ENCODE data around the gene PLCH2. TPM values are rescaled to one million over a fixed set of nuclear protein-coding genes. Genes with fewer than 3 reads are reported as not detected.

Gene PLCH2
- total and polyA plus RNA-seq, 4 donors, result 0.33 to 1.3 (median 1.0) TPM; not detected in 1

DNA sequence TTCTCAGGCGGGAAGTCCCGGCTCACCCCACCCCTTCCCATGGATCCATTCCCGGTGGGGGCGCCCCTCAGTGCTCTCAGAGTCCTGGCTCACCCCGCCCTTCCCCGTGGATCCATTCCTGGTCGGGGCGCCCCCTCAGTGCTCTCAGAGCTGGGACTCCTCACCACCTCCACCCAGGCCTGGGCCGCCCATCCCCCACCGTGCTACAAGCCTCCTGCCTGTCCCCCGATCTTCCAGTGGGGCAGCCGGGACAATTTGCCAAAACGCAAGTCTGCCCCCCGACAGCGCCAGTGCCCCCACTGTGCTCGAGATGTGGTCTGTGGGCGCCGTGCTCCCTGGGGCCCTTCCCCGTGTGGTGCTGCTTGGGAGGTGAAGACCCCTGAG is 23.2 kb upstream of the PLCH2 start:
- Histone ChIP-seq H3K4me3 (ENCODE audit: low read depth in 1 of 3, low read length in 3 of 3) (no peak overlapping the region), H3K36me3 (ENCODE audit: control insufficient read depth in 4 of 4, insufficient read depth in 3 of 4, low read depth in 1 of 4, low read length in 3 of 4) (no peaks in the 10 kb centered on the region), H3K9me3 (ENCODE audit: control insufficient read depth in 4 of 4, low read length in 3 of 4) (no peaks in the 10 kb centered on the region), H3K27me3 (ENCODE audit: control insufficient read depth in 4 of 4, insufficient read depth in 4 of 4, low read length in 3 of 4) (peaks cover 0 to 3% (median 0%) of the 10 kb centered on the region in 4 donors), H3K27ac (ENCODE audit: low read depth in 1 of 2, low read length in 2 of 2) (no peak overlapping the region), H3K9ac (ENCODE audit: low read depth in 1 of 2, low read length in 2 of 2) (no peak overlapping the region), H3K4me1 (ENCODE audit: control insufficient read depth in 4 of 4, insufficient read depth in 4 of 4, low read length in 3 of 4) (no peaks in the 10 kb centered on the region)
- no peak for TF ChIP-seq JUND (IDR thresholded peaks at IDR 0.05)
- TF ChIP-seq, protein P1, sequence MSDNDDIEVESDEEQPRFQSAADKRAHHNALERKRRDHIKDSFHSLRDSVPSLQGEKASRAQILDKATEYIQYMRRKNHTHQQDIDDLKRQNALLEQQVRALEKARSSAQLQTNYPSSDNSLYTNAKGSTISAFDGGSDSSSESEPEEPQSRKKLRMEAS (IDR thresholded peaks at IDR 0.05), result no peak
- TF ChIP-seq GABPA (IDR thresholded peaks at IDR 0.05 in 1 of 2, conservative IDR thresholded peaks at IDR 0.05 in 1 of 2), result no peak
- TF ChIP-seq RAD21 (IDR thresholded peaks at IDR 0.05), result no peak
- no peak for TF ChIP-seq HNF4G (IDR thresholded peaks at IDR 0.05)
- TF ChIP-seq, protein P2, sequence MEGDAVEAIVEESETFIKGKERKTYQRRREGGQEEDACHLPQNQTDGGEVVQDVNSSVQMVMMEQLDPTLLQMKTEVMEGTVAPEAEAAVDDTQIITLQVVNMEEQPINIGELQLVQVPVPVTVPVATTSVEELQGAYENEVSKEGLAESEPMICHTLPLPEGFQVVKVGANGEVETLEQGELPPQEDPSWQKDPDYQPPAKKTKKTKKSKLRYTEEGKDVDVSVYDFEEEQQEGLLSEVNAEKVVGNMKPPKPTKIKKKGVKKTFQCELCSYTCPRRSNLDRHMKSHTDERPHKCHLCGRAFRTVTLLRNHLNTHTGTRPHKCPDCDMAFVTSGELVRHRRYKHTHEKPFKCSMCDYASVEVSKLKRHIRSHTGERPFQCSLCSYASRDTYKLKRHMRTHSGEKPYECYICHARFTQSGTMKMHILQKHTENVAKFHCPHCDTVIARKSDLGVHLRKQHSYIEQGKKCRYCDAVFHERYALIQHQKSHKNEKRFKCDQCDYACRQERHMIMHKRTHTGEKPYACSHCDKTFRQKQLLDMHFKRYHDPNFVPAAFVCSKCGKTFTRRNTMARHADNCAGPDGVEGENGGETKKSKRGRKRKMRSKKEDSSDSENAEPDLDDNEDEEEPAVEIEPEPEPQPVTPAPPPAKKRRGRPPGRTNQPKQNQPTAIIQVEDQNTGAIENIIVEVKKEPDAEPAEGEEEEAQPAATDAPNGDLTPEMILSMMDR (IDR thresholded peaks at IDR 0.05; ENCODE audit: low read depth, low read length, missing input control), result no peak
- WGBS, result 83% methylated on average over 19 of the region's 19 CpGs
- no peak for DNase-seq (ENCODE audit: low spot score)

DNA sequence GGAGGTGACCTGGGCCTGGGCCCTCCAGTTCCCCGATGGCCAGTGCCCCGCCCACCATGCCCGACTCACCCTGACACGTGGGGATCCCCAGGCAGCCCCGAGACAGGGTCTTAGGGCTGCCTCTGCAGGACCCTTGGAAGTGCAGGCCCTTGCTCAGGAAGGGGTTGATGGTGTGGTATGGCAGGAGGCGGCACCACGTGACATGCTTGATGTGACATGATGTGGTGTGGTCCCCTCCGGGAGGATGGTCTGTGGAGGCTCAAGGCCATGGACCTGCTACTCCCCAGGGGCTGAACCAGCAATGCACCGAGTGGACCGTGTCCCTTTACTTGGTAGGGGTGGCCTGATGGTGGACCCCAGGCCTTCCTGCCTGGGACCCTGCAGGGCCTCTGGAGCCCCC is 21.9 kb upstream of the PLCH2 start:
- TF ChIP-seq SP1 (IDR thresholded peaks at IDR 0.05), result no peak
- no peak for TF ChIP-seq RAD21 (IDR thresholded peaks at IDR 0.05)
- no peak for TF ChIP-seq FOXA1 (IDR thresholded peaks at IDR 0.05)
- TF ChIP-seq EGR1 (IDR thresholded peaks at IDR 0.05; ENCODE audit: low read depth in 2 of 2), result no peak
- TF ChIP-seq JUND (IDR thresholded peaks at IDR 0.05), result no peak
- no peak for TF ChIP-seq RXRA (IDR thresholded peaks at IDR 0.05)
- TF ChIP-seq HNF4A (conservative IDR thresholded peaks at IDR 0.05), result no peak
- TF ChIP-seq, protein P3, sequence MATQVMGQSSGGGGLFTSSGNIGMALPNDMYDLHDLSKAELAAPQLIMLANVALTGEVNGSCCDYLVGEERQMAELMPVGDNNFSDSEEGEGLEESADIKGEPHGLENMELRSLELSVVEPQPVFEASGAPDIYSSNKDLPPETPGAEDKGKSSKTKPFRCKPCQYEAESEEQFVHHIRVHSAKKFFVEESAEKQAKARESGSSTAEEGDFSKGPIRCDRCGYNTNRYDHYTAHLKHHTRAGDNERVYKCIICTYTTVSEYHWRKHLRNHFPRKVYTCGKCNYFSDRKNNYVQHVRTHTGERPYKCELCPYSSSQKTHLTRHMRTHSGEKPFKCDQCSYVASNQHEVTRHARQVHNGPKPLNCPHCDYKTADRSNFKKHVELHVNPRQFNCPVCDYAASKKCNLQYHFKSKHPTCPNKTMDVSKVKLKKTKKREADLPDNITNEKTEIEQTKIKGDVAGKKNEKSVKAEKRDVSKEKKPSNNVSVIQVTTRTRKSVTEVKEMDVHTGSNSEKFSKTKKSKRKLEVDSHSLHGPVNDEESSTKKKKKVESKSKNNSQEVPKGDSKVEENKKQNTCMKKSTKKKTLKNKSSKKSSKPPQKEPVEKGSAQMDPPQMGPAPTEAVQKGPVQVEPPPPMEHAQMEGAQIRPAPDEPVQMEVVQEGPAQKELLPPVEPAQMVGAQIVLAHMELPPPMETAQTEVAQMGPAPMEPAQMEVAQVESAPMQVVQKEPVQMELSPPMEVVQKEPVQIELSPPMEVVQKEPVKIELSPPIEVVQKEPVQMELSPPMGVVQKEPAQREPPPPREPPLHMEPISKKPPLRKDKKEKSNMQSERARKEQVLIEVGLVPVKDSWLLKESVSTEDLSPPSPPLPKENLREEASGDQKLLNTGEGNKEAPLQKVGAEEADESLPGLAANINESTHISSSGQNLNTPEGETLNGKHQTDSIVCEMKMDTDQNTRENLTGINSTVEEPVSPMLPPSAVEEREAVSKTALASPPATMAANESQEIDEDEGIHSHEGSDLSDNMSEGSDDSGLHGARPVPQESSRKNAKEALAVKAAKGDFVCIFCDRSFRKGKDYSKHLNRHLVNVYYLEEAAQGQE (IDR thresholded peaks at IDR 0.05), result no peak
- TF ChIP-seq FOXA2 (IDR thresholded peaks at IDR 0.05), result no peak
- TF ChIP-seq, protein P4, sequence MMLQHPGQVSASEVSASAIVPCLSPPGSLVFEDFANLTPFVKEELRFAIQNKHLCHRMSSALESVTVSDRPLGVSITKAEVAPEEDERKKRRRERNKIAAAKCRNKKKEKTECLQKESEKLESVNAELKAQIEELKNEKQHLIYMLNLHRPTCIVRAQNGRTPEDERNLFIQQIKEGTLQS (IDR thresholded peaks at IDR 0.05), result no peak
- TF ChIP-seq TAF1 (conservative IDR thresholded peaks at IDR 0.05), result no peak
- no peak for TF ChIP-seq NR2F2 (IDR thresholded peaks at IDR 0.05)
- no peak for TF ChIP-seq YY1 (IDR thresholded peaks at IDR 0.05)
- TF ChIP-seq HNF4G (IDR thresholded peaks at IDR 0.05), result no peak
- TF ChIP-seq, protein P5, sequence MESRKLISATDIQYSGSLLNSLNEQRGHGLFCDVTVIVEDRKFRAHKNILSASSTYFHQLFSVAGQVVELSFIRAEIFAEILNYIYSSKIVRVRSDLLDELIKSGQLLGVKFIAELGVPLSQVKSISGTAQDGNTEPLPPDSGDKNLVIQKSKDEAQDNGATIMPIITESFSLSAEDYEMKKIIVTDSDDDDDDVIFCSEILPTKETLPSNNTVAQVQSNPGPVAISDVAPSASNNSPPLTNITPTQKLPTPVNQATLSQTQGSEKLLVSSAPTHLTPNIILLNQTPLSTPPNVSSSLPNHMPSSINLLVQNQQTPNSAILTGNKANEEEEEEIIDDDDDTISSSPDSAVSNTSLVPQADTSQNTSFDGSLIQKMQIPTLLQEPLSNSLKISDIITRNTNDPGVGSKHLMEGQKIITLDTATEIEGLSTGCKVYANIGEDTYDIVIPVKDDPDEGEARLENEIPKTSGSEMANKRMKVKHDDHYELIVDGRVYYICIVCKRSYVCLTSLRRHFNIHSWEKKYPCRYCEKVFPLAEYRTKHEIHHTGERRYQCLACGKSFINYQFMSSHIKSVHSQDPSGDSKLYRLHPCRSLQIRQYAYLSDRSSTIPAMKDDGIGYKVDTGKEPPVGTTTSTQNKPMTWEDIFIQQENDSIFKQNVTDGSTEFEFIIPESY (IDR thresholded peaks at IDR 0.05), result no peak
- TF ChIP-seq, protein P1 (IDR thresholded peaks at IDR 0.05), result no peak
- TF ChIP-seq GABPA (IDR thresholded peaks at IDR 0.05 in 1 of 2, conservative IDR thresholded peaks at IDR 0.05 in 1 of 2), result no peak
- TF ChIP-seq, protein P2 (IDR thresholded peaks at IDR 0.05; ENCODE audit: low read depth, low read length, missing input control), result no peak
- H3K9me3 ChIP-seq (ENCODE audit: control insufficient read depth in 4 of 4, low read length in 3 of 4), result no peaks in the 10 kb centered on the region
- H3K9ac ChIP-seq (ENCODE audit: low read depth in 1 of 2, low read length in 2 of 2), result no peak overlapping the region
- H3K4me3 ChIP-seq (ENCODE audit: low read depth in 1 of 3, low read length in 3 of 3), result no peak overlapping the region
- H3K27me3 ChIP-seq (ENCODE audit: control insufficient read depth in 4 of 4, insufficient read depth in 4 of 4, low read length in 3 of 4), result peaks cover 0 to 3% (median 0%) of the 10 kb centered on the region in 4 donors
- H3K36me3 ChIP-seq (ENCODE audit: control insufficient read depth in 4 of 4, insufficient read depth in 3 of 4, low read depth in 1 of 4, low read length in 3 of 4), result peaks cover 0 to 3% (median 0%) of the 10 kb centered on the region in 4 donors
- H3K27ac ChIP-seq (ENCODE audit: low read depth in 1 of 2, low read length in 2 of 2), result no peak overlapping the region
- 79% methylated on average over 10 of the region's 10 CpGs for WGBS
- no peaks in the 10 kb centered on the region for H3K4me1 ChIP-seq (ENCODE audit: control insufficient read depth in 4 of 4, insufficient read depth in 4 of 4, low read length in 3 of 4)
- no peak for DNase-seq (ENCODE audit: low spot score)

Measured in liver (tissue), 9 donors.